ENCODE measurements around the gene NAALADL2. TPM values are rescaled to one million over a fixed set of nuclear protein-coding genes. Genes with fewer than 3 reads are reported as not detected.

NAALADL2 gene
- polyA plus RNA-seq, 3 donors = not detected

DNA sequence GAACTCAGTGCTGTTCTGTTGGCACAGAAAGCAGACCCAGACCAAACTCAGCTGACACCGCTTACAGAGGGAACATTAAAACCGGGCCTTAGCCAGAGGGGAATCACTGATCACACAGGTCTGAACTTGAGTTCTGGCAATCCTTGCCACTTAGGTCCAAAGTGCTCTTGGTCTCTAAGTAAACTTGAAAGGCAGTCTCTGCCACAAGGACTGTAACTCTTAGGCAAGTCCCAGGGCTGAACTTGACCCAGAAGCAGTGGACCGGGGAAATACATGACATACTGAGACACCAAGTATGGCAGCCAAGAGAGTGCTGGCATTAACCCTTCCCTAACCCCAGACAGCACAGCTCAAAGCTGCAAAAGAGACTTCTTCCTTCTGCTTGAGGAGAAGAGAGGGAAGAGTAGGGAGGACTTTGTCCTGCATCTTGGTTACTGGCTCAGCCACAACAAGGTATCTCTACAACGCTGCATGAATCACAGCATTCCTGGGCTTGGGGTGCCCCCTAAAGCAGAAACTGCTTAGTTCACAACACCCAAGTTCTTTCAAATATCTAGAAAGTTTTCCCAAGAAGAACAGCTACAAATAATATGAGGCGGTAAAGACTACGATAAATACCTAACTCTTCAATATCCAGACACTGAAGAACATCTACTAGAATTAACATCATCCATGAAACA is 32.5 kb downstream of the NAALADL2 start:
- 97% methylated on average over 4 of the region's 6 CpGs for WGBS (ENCODE audit: insufficient coverage)

DNA sequence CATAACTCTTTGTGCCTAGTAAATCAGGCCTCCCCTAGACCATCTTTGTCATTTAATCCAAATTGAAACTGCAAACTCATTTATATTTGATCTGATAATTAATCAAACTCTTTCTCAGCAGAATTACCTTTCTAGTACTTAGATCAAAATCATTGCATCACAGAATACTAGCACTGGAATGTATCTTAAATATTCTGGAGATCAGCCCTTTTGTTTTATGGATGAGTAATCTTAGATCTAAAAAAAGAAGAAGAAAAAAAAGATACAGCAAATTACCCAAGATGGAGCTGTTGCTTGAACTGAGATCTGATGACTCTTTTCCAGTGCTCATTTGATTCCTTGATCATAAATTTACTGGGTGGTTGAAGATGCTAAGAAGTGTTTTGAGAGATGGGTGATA is 47.9 kb downstream of the NAALADL2 start:
- Histone ChIP-seq H3K27me3 (ENCODE audit: control insufficient read depth in 2 of 2, insufficient read depth in 2 of 2, low read length in 2 of 2) (no peaks in the 10 kb centered on the region), H3K4me3 (replicated peaks in 1 of 3; ENCODE audit: low read depth in 2 of 3, low read length in 3 of 3) (no peak overlapping the region), H3K4me1 (ENCODE audit: control insufficient read depth in 1 of 2, insufficient read depth in 2 of 2, low read length in 2 of 2) (no peaks in the 10 kb centered on the region), H3K79me2 (ENCODE audit: insufficient read depth, low read length) (no peaks in the 10 kb centered on the region), H3K9me3 (replicated peaks in 1 of 2; ENCODE audit: control insufficient read depth in 1 of 2, insufficient read depth in 1 of 2, low read length in 2 of 2) (peaks cover 0 to 5% of the 10 kb centered on the region in 2 donors), H4K20me1 (ENCODE audit: insufficient read depth, low read length) (no peaks in the 10 kb centered on the region), H3K36me3 (replicated peaks in 1 of 2; ENCODE audit: control insufficient read depth in 1 of 2, insufficient read depth in 2 of 2, low read length in 2 of 2) (no peaks in the 10 kb centered on the region), H3K9ac (ENCODE audit: insufficient read depth, low read length, poor library complexity, severe bottlenecking) (no peak overlapping the region), H3K27ac (ENCODE audit: low read depth in 1 of 2, low read length in 2 of 2) (no peak overlapping the region), H2AFZ (ENCODE audit: insufficient read depth, low read depth, low read length, poor library complexity, severe bottlenecking) (no peak overlapping the region), H3K4me2 (replicated peaks; ENCODE audit: extremely low read depth, low read length, poor library complexity, severe bottlenecking) (no peak overlapping the region)
- intact Hi-C loops (cut with micrococcal nuclease) = no loop called here
- Mint-ChIP-seq H3K9me3 (peaks cover 0 to 10% (median 3%) of the 10 kb centered on the region in 7 donors), H3K4me1 (no peaks in the 10 kb centered on the region), H3K27ac (no peak overlapping the region), H3K4me3 (no peak overlapping the region), H3K36me3 (no peaks in the 10 kb centered on the region), H3K27me3 (ENCODE audit: low read depth in 3 of 3) (no peaks in the 10 kb centered on the region)
- no peak for DNase-seq
- no peak for TF ChIP-seq CTCF (IDR thresholded peaks at IDR 0.05)

More for the DNA sequence above, 32.5 kb downstream of the NAALADL2 start:
- H3K4me1 ChIP-seq (ENCODE audit: control insufficient read depth in 1 of 2, insufficient read depth in 2 of 2, low read length in 2 of 2) = no peaks in the 10 kb centered on the region
- no peaks in the 10 kb centered on the region for H3K36me3 Mint-ChIP-seq
- no peaks in the 10 kb centered on the region for H3K27me3 ChIP-seq (ENCODE audit: control insufficient read depth in 2 of 2, insufficient read depth in 2 of 2, low read length in 2 of 2)
- H3K9me3 ChIP-seq (replicated peaks in 1 of 2; ENCODE audit: control insufficient read depth in 1 of 2, insufficient read depth in 1 of 2, low read length in 2 of 2) = peaks cover 17 to 22% of the 10 kb centered on the region in 2 donors
- no peaks in the 10 kb centered on the region for H3K79me2 ChIP-seq (ENCODE audit: insufficient read depth, low read length)
- no peaks in the 10 kb centered on the region for H3K36me3 ChIP-seq (replicated peaks in 1 of 2; ENCODE audit: control insufficient read depth in 1 of 2, insufficient read depth in 2 of 2, low read length in 2 of 2)
- DNase-seq = no peak
- H3K4me3 Mint-ChIP-seq = no peak overlapping the region
- H2AFZ ChIP-seq (ENCODE audit: insufficient read depth, low read depth, low read length, poor library complexity, severe bottlenecking) = no peak overlapping the region
- H3K4me3 ChIP-seq (replicated peaks in 1 of 3; ENCODE audit: low read depth in 2 of 3, low read length in 3 of 3) = no peak overlapping the region
- H3K27ac Mint-ChIP-seq = no peak overlapping the region
- peaks cover 2 to 27% (median 11%) of the 10 kb centered on the region in 7 donors for H3K9me3 Mint-ChIP-seq
- H3K27me3 Mint-ChIP-seq (ENCODE audit: low read depth in 3 of 3) = peaks cover 0 to 1% (median 0%) of the 10 kb centered on the region in 3 donors
- no peaks in the 10 kb centered on the region for H4K20me1 ChIP-seq (ENCODE audit: insufficient read depth, low read length)
- intact Hi-C loops (cut with micrococcal nuclease) = no loop called here
- no peak overlapping the region for H3K9ac ChIP-seq (ENCODE audit: insufficient read depth, low read length, poor library complexity, severe bottlenecking)
- no peaks in the 10 kb centered on the region for H3K4me1 Mint-ChIP-seq
- no peak overlapping the region for H3K27ac ChIP-seq (ENCODE audit: low read depth in 1 of 2, low read length in 2 of 2)
- no peak overlapping the region for H3K4me2 ChIP-seq (replicated peaks; ENCODE audit: extremely low read depth, low read length, poor library complexity, severe bottlenecking)
- no peak for TF ChIP-seq CTCF (IDR thresholded peaks at IDR 0.05)

All from CD14-positive monocyte (primary cell).